HepG2 (cell line): ENCODE measurements around the gene CREB3.

Experiments used
- CEBPG ChIP-seq: IDR thresholded peaks from 2 replicates; pipeline ENCODE4 v1.6.1; 2016
- CENPX ChIP-seq: sonication (generic); formaldehyde crosslinking; IDR thresholded peaks from 2 replicates; pipeline ENCODE4 v1.9.0; 2021; ENCODE audit warnings: mild to moderate bottlenecking, missing genetic modification reagents, moderate library complexity
- EP300 ChIP-seq, 3 experiments: sonication (generic) in 1 of 3; formaldehyde crosslinking in 1 of 3; IDR thresholded peaks; 2 replicates each; pipeline versions ENCODE4 v1.5.1 to v1.6.1; 2011 to 2020; ENCODE audit warnings: low read depth in 2 of 3, low read length in 2 of 3, borderline replicate concordance in 1 of 3, improper control_type of control experiment in 1 of 3, mild to moderate bottlenecking in 1 of 3, missing genetic modification reagents in 1 of 3, moderate library complexity in 1 of 3
- EZH2 ChIP-seq: conservative IDR thresholded peaks from 2 replicates; pipeline ENCODE4 v1.6.1; 2012; ENCODE audit warnings: mild to moderate bottlenecking, low read depth, low read length, moderate library complexity
- FOXM1 ChIP-seq: sonication (generic); formaldehyde crosslinking; IDR thresholded peaks from 2 replicates; pipeline ENCODE4 v1.5.0; 2020; ENCODE audit warnings: missing genetic modification reagents
- IRF2 ChIP-seq: IDR thresholded peaks from 2 replicates; pipeline ENCODE4 v1.6.1; 2018; ENCODE audit warnings: missing genetic modification reagents, missing compliant biosample characterization
- POLR2AphosphoS5 ChIP-seq: IDR thresholded peaks from 2 replicates; pipeline ENCODE4 v1.6.1; 2012; ENCODE audit warnings: low read depth, low read length
- ZNF12 ChIP-seq: sonication (generic); formaldehyde crosslinking; IDR thresholded peaks from 2 replicates; pipeline ENCODE4 v1.5.0; 2020; ENCODE audit warnings: missing genetic modification reagents
- ZNF430 ChIP-seq: sonication (generic); formaldehyde crosslinking; IDR thresholded peaks from 2 replicates; pipeline ENCODE4 v1.9.0; 2021; ENCODE audit warnings: mild to moderate bottlenecking, missing genetic modification reagents
- ZNF543 ChIP-seq: sonication (generic); formaldehyde crosslinking; IDR thresholded peaks from 2 replicates; pipeline ENCODE4 v1.4.0; 2020; ENCODE audit warnings: mild to moderate bottlenecking, missing genetic modification reagents
- ZSCAN9 ChIP-seq: IDR thresholded peaks from 2 replicates; pipeline ENCODE4 v1.6.1; 2016; ENCODE audit warnings: borderline replicate concordance
- TF ChIP-seq, protein P1 (sequence below): sonication (generic); formaldehyde crosslinking; IDR thresholded peaks from 2 replicates; pipeline ENCODE4 v1.4.0; 2020; ENCODE audit warnings: missing genetic modification reagents

DNA sequence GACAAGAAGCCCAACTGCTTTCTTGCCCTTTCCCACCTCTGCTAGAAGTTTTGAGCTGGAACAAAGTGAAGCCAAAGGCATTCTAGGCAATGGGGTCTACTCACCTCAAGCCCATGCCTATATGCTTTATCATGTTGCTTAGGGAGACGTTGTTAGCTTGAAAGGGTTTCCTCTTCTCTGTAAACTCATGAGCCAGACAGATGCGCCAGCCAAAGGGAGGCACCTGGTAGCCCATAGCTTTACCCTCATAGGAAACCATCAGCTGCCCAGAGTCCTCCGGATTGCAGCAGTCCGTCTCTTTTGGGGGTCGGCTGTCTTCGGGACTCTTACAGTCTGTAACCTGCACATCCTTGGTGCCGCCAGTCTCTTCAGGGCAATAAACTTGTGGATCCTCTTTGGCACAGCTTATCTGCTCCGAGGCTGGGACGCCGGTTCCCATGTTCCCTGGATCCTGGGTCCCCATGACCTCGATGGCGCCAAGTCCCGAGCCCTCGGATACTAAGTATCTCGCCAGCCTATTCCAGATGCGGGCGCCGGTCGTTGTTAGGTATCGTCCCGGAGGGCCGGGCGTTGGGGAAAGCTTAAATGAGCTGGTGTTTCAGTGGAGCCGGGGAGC is 15.9 kb downstream of the CREB3 start:
- TF ChIP-seq POLR2AphosphoS5: no peak
- no peak for TF ChIP-seq FOXM1 (CRISPR knock-in tag)
- no peak for TF ChIP-seq ZSCAN9
- TF ChIP-seq EP300 (IDR thresholded peaks at IDR 0.05; ENCODE audit: low read depth in 2 of 2, low read length in 2 of 2): no peak
- TF ChIP-seq EP300 (CRISPR knock-in tag; IDR thresholded peaks at IDR 0.05; ENCODE audit: borderline replicate concordance): no peak
- TF ChIP-seq ZNF543: no peak
- TF ChIP-seq ZNF430 (CRISPR knock-in tag): no peak
- TF ChIP-seq EZH2: no peak
- no peak for TF ChIP-seq IRF2
- no peak for TF ChIP-seq CEBPG (CRISPR knock-in tag)
- no peak for TF ChIP-seq ZNF12 (CRISPR knock-in tag)
- TF ChIP-seq CENPX (CRISPR knock-in tag): no peak
- TF ChIP-seq, protein P1, sequence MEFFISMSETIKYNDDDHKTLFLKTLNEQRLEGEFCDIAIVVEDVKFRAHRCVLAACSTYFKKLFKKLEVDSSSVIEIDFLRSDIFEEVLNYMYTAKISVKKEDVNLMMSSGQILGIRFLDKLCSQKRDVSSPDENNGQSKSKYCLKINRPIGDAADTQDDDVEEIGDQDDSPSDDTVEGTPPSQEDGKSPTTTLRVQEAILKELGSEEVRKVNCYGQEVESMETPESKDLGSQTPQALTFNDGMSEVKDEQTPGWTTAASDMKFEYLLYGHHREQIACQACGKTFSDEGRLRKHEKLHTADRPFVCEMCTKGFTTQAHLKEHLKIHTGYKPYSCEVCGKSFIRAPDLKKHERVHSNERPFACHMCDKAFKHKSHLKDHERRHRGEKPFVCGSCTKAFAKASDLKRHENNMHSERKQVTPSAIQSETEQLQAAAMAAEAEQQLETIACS (CRISPR knock-in tag): no peak
